Upper lobe of left lung (tissue), 4 donors: ENCODE measurements around the gene CEP70.

Source experiments
- EP300 ChIP-seq, 4 donors: sonication (generic); formaldehyde crosslinking; IDR thresholded peaks; one replicate each; pipeline ENCODE4 v1.5.1; 2017; ENCODE audit warnings: antibody characterized with exemption in 4 of 4, control low read depth in 2 of 4
- POLR2A ChIP-seq, 4 donors: fragments of 450-650 bp; IDR thresholded peaks; one replicate each; pipeline ENCODE4 v1.5.1; 2016 to 2017; ENCODE audit warnings: antibody characterized with exemption in 4 of 4, mild to moderate bottlenecking in 2 of 4
- POLR2AphosphoS5 ChIP-seq, 2 donors: sonication (generic); formaldehyde crosslinking; IDR thresholded peaks; one replicate each; pipeline ENCODE4 v1.5.1; 2017; ENCODE audit warnings: antibody characterized with exemption in 2 of 2
- TF ChIP-seq, protein P1 (sequence below), 6 experiments: fragments of 450-650 bp in 4 of 6; fragments of 200-600 bp in 2 of 6; sonication (generic) in 2 of 6; IDR thresholded peaks; one replicate each; pipeline ENCODE4 v1.5.1; 2016 to 2019; ENCODE audit warnings: antibody characterized with exemption in 6 of 6

DNA sequence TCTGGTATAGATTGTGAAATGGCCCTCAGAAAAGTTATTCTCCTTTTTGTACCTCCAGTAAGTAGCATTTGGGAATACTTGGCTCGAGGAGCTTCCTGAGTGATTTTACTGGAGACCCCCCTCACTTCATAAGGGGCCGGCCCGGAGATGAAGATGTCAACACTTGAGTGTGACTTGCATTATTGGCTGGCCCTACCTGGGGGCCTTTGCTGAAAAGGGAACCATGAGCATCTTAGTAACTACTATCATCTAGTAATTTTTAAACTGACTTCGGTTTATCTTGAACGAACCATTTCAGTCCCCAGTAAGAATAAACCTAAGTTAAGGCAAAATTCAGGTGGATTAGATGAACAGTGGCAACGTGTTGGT is 15.8 kb upstream of the CEP70 start:
- TF ChIP-seq, protein P1, sequence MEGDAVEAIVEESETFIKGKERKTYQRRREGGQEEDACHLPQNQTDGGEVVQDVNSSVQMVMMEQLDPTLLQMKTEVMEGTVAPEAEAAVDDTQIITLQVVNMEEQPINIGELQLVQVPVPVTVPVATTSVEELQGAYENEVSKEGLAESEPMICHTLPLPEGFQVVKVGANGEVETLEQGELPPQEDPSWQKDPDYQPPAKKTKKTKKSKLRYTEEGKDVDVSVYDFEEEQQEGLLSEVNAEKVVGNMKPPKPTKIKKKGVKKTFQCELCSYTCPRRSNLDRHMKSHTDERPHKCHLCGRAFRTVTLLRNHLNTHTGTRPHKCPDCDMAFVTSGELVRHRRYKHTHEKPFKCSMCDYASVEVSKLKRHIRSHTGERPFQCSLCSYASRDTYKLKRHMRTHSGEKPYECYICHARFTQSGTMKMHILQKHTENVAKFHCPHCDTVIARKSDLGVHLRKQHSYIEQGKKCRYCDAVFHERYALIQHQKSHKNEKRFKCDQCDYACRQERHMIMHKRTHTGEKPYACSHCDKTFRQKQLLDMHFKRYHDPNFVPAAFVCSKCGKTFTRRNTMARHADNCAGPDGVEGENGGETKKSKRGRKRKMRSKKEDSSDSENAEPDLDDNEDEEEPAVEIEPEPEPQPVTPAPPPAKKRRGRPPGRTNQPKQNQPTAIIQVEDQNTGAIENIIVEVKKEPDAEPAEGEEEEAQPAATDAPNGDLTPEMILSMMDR (IDR thresholded peaks at IDR 0.05) = no peak
- no peak for TF ChIP-seq EP300 (IDR thresholded peaks at IDR 0.05)
- TF ChIP-seq POLR2A (IDR thresholded peaks at IDR 0.05) = no peak
- TF ChIP-seq POLR2AphosphoS5 (IDR thresholded peaks at IDR 0.05) = no peak
